ENCODE data around the gene SPNS3.

Gene SPNS3

GRCh38 chr17:4504188-4504587 is 70.4 kb downstream of the SPNS3 start:
- Histone ChIP-seq H2AFZ (ENCODE audit: low read length) (no peak overlapping the region), H3K27me3 (ENCODE audit: insufficient read depth, low read length) (peaks cover 11% of the 10 kb centered on the region; the same call in 1 of the 2 replicates), H3K79me2 (ENCODE audit: insufficient read depth, low read length) (no peaks in the 10 kb centered on the region), H3K36me3 (ENCODE audit: insufficient read depth, low read length) (no peaks in the 10 kb centered on the region), H3K9me3 (ENCODE audit: low read length) (no peaks in the 10 kb centered on the region), H3K4me3 (ENCODE audit: low read depth, low read length, poor library complexity, severe bottlenecking) (no peak overlapping the region), H4K20me1 (ENCODE audit: insufficient read depth, low read length) (no peaks in the 10 kb centered on the region), H3K4me1 (ENCODE audit: insufficient read depth, low read length, severe bottlenecking) (peaks cover 7% of the 10 kb centered on the region), H3F3A (ENCODE audit: insufficient read depth, low read length) (no peaks in the 10 kb centered on the region), H3K9me2 (ENCODE audit: low read depth, low read length) (no peaks in the 10 kb centered on the region), H3K27ac (ENCODE audit: low read depth, low read length, poor library complexity, severe bottlenecking) (no peak overlapping the region), H3K9ac (ENCODE audit: low read length) (no peak overlapping the region), H3K4me2 (ENCODE audit: low read length) (no peak overlapping the region)
- no peak for TF ChIP-seq EZH2 (IDR thresholded peaks at IDR 0.05; ENCODE audit: borderline replicate concordance, low read length)
- no peak for TF ChIP-seq CTCF (IDR thresholded peaks at IDR 0.05; ENCODE audit: low read length)

GRCh38 chr17:4505187-4505586 is 71.4 kb downstream of the SPNS3 start:
- Histone ChIP-seq H3K4me1 (ENCODE audit: insufficient read depth, low read length, severe bottlenecking) (no peaks in the 10 kb centered on the region), H3K27me3 (ENCODE audit: insufficient read depth, low read length) (peaks cover 10% of the 10 kb centered on the region; the same call in 1 of the 2 replicates), H3K9me3 (ENCODE audit: low read length) (no peaks in the 10 kb centered on the region), H3K36me3 (ENCODE audit: insufficient read depth, low read length) (no peaks in the 10 kb centered on the region), H3K4me2 (ENCODE audit: low read length) (no peak overlapping the region), H3K9me2 (ENCODE audit: low read depth, low read length) (no peaks in the 10 kb centered on the region), H3F3A (ENCODE audit: insufficient read depth, low read length) (no peaks in the 10 kb centered on the region), H3K79me2 (ENCODE audit: insufficient read depth, low read length) (no peaks in the 10 kb centered on the region), H3K27ac (ENCODE audit: low read depth, low read length, poor library complexity, severe bottlenecking) (no peak overlapping the region), H4K20me1 (ENCODE audit: insufficient read depth, low read length) (no peaks in the 10 kb centered on the region), H3K4me3 (ENCODE audit: low read depth, low read length, poor library complexity, severe bottlenecking) (no peak overlapping the region), H3K9ac (ENCODE audit: low read length) (no peak overlapping the region), H2AFZ (ENCODE audit: low read length) (no peak overlapping the region)
- TF ChIP-seq EZH2 (IDR thresholded peaks at IDR 0.05; ENCODE audit: borderline replicate concordance, low read length) (no peak), CTCF (IDR thresholded peaks at IDR 0.05; ENCODE audit: low read length) (no peak)

GRCh38 chr17:4506175-4506813 is 72.6 kb downstream of the SPNS3 start:
- Histone ChIP-seq H3F3A (ENCODE audit: insufficient read depth, low read length) (no peaks in the 10 kb centered on the region), H3K27me3 (ENCODE audit: insufficient read depth, low read length) (peaks cover 16% of the 10 kb centered on the region; the same call in 1 of the 2 replicates), H3K9me2 (ENCODE audit: low read depth, low read length) (no peaks in the 10 kb centered on the region), H3K27ac (ENCODE audit: low read depth, low read length, poor library complexity, severe bottlenecking) (no peak overlapping the region), H3K36me3 (ENCODE audit: insufficient read depth, low read length) (no peaks in the 10 kb centered on the region), H3K4me1 (ENCODE audit: insufficient read depth, low read length, severe bottlenecking) (no peaks in the 10 kb centered on the region), H3K9me3 (ENCODE audit: low read length) (no peaks in the 10 kb centered on the region), H3K4me2 (ENCODE audit: low read length) (no peak overlapping the region), H4K20me1 (ENCODE audit: insufficient read depth, low read length) (no peaks in the 10 kb centered on the region), H3K9ac (ENCODE audit: low read length) (no peak overlapping the region), H3K4me3 (ENCODE audit: low read depth, low read length, poor library complexity, severe bottlenecking) (no peak overlapping the region), H3K79me2 (ENCODE audit: insufficient read depth, low read length) (no peaks in the 10 kb centered on the region), H2AFZ (ENCODE audit: low read length) (no peak overlapping the region)
- no peak for TF ChIP-seq EZH2 (IDR thresholded peaks at IDR 0.05; ENCODE audit: borderline replicate concordance, low read length)
- no peak for TF ChIP-seq CTCF (IDR thresholded peaks at IDR 0.05; ENCODE audit: low read length)

Data from OCI-LY1 (cell line).